DMS79 treated with DMSO at 0.1 percent for 48 hours (cell line): ENCODE measurements around the gene RNU4-1.
A peak's percentile ranks its signal among the peaks of the same experiment; 100 is the strongest.

Experiments used
- DNase-seq: peaks from one replicate; lab custom pipeline; 2025; lab: John Stamatoyannopoulos, UW

RNU4-1 gene

DNA sequence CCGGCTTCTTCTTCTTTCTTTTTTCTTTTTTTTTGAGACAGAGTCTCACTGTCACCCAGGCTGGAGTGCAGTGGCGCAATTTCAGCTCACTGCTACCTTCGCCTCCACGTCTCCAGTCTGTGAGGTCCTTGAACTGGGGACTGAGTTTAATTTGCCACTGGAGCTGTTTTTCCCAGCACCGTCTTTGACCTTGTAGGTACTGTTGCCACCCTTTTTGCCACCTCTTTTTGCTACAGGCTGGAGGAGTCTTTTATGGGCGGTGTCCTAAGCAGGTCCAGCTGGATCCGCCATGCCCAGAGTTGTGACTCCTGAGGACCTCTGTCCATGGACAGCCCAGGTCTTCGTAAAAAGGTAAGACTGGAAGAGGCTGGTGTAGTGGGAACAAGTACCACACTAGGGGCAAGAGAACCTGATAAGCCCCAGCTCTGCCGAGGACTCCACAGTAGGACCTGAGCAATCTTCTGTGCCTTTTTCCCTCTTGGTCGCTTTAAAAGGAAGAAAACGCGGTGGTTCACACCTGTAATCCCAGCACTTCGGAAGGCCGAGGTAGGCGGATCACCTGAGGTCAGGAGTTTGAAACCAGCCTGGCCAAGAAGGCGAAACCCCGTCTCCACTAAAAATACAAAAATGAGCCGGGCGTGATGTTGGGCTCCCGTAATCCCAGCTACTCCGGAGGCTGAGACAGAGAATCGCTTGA is 2.3 kb downstream of the RNU4-1 start:
- DNase-seq = no peak

DNA sequence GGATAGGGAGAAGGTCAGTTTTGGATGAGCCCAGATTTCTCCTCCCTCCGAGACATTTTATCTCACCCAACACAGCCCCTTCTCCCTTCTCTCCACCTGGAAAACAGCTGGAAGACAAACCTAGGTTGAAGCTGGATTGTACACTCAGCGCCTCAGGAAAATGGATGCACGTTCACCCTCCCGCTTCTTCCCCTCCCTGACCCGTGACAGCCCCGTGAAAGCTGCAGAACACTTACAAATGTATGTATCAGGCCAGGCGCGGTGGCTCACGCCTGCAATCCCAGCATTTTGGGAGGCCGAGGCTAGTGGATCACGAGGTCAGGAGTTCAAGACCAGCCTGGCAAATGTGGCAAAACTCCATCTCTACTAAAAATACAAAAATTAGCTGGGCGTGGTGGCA is 5.5 kb downstream of the RNU4-1 start:
- DNase-seq = no peak

DNA sequence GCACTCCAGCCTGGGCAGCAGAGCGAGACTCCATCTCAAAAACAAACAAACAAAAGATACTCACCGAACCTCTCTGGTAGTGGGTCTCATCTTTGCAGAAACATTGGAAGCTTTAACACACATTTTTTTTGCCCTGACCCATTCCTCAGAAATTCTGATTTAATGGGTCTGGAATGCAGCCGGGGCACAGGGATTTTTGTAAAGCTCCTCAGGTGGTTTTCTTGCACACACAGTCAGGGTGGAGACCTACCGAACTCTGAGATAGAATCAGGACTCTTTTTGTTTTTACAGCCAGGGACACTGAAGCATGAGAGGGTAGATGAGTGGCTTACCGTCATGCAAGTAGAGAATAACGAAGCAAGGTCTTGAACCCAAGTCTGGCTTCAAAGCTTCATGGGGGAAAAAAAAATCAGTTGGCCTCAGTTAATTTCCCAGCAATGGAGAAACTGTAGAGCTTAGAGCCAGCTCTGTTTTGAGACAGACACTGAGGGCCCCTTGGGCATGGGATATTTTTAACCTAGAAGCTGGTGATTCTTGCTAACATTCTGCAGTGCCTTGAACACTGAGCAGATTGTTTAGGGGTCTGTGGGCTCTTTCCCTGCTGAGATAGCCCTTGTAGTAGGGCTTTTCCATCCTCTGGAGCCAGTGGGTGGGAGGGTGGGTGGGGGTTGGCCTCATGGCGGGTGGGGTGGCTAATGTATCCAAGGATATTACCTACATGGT is 6.1 kb downstream of the RNU4-1 start:
- DNase-seq = no peak

DNA sequence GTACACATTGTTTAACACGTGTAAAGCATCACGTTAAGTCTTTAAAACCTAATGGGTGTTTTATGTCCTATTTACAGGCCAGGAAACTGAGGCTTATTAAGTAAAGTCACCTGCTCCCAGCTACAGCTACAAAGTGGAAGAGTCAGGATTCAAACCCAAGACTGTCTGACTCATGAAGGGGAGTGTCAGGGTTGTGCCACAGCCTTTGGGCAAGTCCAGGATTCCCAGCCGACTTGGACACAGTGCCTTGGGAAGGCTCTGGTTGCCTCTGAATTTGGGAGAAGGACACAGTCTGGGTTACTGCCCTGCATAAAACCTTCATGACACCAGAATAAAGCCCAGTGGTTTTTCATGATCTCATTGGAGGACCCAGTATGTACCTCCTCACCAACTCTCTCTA is 8.7 kb downstream of the RNU4-1 start:
- no peak for DNase-seq

DNA sequence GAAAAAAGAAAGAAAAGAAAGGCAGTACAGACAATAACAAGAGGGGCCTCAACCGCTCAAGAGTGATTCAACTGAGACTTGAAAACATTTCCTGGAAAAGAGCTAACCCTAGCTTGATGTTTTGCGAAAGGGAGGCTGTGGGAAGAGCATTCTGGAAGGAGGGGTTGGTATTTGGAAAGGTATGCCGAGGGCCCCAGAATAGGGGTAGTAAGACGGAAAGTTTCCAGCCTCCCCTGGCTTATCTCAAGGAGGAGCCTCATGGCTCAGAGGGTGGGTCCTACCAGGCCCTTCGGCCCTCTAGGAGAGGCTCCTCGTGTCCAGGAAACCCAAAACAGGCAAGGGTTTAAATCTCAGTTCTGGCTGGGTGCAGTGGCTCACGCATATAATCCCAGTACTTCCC is 9.7 kb downstream of the RNU4-1 start:
- no peak for DNase-seq

DNA sequence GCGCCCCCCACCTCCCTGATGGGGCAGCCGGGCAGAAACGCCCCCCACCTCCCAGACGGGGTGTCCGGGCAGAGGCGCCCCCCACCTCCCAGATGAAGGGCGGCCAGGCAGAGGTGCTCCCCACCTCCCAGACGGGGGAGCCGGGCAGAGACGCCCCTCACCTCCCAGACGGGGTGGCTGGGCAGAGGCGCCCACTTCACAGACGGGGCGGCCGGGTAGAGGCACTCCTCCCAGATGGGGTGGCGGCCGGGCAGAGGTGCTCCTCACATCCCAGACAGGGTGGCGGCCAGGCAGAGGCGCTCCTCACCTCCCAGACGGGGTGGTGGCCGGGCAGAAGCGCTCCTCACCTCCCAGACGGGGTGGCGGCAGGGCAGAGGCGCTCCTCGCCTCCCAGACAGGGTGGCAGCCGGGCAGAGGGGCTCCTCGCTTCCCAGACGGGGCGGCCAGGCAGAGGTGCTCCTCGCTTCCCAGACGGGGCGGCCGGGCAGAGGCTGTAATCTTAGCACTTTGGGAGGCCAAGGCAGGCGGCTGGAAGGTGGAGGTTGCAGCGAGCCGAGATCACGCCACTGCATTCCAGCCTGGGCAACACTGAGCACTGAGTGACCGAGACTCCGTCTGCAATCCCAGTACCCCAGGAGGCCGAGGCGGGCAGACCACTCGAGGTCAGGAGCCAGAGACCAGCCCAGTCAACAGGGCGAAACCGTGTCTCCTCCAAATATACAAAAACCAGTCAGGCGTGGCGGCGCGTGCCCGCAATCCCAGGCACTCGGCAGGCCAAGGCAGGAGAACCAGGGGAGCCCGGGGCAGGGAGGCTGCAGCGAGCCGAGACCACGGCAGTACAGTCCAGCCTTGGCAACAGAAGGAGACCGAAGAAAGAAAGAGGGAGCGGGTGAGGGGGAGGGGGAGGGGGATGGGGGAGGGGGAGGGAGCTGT is 14.6 kb downstream of the RNU4-1 start:
- no peak for DNase-seq

DNA sequence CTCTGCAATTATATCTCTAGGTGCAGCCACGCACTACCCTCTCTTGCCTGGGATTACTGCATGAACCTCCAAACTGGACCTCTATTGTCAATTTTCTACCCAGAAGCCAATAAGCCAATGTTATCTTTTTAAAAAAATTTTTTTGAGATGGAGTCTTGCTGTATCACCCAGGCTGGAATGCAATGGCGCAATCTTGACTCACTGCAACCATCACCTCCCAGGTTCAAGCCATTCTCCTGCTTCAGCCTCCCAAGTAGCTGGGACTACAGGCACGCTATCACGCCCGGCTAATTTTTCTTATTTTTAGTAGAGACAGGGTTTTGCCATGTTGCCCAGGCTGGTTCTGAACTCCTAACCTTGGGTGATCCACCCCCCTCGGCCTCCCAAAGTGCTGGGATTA is 16.3 kb downstream of the RNU4-1 start:
- DNase-seq = no peak

DNA sequence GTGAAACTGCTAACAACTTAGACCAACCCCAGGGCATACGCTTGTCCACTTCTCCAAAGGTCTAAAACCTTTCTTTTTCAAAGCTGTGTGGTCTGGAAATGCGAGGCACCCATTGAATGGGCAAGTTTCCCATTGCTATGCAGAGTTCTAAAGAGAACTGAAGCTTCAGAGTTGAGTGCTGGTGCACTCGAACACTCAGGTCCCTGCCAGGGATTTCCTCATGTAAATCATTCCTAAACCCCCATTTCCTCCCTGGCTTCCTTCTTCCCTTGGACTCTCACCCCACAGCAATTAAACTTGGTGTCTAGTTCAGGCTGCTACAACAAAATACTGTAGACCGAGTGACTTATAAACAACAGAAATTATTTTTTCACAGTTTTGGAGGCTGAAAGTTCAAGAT is 25.3 kb downstream of the RNU4-1 start:
- no peak for DNase-seq

DNA sequence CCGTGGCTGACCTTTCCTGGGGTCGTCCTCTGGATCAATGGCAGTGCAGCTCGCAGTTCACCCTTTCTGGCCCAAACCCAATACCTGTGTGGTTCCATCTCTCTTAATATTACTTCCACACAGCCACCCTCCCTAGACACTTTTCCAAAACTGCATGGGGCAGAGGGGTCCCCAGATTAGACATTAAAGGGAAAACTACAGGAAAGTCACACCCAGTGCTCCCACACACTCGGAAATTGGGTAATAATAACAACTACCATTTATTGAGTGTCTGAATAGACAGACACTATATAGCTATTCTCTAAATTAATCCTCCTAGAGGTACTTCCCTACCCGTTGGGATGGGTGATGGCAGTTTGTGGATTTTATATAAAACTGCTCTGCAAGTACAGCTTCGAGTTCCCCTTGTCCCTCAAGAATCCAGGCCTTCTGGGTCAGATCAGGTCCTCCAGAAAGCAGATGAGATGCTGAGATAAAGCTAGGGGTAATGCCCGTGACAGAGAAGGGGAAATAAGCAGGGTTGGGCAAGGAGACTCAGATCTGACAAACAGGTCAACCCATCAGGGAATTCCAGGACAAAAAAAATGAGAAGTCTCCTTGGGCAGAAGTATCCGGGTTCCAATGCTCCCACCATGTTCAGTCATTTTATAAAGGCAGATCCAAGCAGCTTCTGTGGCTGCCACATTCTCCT is 26.7 kb downstream of the RNU4-1 start:
- DNase-seq = no peak

DNA sequence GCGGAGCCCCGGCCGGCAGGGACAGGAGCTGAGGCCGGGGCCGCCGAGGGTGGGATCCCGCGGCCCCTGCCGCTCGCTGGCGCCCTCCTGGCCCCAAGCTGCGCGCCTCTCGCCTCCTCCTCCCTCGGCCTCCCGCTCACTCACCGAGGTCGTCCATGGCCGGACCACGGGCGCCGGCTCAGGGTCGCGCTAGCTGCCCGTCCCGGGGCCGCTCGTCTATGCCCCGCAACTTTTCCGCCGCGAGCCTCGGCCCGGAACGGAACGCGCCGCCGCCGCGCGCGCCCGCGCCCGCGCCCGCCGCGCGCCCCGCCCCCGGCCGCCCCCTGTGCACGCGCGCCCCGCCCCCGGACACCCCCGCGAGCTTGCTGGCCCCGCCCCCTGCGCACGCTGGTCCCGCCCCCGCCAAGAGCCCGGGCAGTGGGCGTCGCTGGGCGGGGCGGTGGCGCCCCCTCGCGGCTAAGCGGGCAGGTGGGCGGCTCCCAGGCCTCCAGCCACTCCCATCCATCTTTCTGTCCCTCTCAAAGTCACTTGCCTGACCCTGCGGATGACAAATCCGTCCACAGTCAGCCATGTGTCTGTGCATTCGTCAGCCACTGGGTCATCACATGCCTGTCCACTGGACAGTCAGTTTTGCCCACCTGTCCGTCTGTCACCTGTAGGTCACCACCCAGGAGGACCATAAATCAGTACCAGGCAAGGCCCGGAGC is 27.4 kb downstream of the RNU4-1 start, which contains the start of gene PXN:
Gene PXN, minus strand, starts transcription at position 258 of the 707 bp plus-strand sequence. Its CDS starts 101 bp downstream, at position 157.
- peak; percentile 49 for DNase-seq

DNA sequence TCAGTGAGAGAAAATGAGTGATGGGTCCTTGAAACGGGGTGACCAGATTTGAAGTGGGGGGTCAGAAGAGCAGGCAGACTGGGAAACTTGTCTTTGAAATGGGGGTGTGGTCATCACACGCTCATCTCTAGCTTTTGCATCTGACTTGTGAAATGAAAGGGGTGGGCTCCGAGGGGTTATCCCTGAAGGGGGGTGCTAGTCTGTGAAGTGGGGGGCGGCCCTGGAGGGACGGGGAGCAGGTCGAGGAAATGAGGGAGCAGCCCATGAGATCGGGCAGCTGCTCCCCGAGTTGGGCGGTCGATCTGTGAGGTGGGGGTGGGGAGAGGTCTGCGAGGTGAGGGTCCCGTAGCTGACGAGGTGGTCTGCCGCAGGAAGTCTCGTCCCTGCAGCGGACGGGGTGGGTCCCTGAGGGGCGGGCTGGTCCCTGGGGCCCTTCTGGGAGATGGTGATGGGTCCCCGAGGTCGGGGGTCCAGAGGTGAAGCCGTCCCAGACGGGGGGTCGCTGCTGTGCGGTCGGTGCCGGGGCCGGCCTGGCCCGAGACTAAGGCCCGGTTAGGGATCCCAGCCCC is 28.0 kb downstream of the RNU4-1 start:
- no peak for DNase-seq

DNA sequence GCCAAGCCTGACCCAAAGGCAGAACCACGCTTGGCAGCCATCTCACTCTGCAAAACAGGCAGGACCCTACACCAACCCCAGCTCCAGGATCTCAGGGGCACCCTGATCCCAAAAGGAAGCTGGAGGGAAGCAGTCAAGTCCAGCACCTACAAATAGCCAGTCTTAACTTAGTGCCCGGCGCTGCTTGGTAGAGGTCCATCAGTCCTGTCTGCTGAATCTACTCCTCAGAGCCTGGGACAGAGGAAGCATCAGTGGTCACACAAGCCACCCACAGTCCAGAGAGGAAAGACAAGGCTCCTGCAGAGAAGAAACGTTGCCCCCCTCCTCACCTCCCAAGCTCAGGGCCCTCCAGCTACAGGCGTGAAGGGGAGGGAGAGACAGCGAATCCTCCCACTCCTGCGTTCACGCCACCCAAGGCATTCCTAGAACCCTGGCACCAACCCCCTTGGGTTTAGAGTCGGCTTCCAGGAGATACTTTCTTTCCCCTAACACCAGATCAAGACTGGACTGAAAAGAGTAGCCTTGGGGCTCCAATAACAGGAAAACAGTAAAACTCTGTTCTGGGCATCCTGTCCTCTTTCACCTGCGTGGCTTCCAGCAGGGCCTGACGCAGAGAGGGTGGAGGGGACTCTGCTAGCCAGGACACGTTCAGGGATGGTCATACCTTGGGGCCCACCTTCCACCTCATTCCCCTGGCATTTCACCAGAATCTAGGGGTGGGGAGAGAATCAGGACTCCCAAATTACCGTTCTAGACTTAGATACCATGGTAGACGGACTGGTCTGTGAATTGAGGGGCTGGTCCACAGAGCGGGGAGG is 28.7 kb downstream of the RNU4-1 start:
- no peak for DNase-seq

DNA sequence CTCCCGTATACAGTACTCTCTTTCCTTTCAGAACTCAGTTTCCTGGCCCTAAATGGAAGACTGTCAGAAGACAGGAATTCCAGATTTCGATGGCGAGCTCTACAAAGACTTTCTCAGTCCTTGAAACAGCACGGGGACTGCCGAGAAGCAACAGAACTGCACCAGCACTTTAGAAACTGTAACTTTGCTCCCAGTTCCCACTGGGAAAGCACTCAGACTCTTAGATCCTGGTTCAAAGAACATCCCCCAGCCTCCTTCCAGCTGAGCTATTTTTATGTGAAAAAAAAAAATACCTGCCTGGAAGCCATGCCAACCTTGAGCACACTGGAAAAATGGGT is 29.3 kb downstream of the RNU4-1 start:
- DNase-seq = no peak

DNA sequence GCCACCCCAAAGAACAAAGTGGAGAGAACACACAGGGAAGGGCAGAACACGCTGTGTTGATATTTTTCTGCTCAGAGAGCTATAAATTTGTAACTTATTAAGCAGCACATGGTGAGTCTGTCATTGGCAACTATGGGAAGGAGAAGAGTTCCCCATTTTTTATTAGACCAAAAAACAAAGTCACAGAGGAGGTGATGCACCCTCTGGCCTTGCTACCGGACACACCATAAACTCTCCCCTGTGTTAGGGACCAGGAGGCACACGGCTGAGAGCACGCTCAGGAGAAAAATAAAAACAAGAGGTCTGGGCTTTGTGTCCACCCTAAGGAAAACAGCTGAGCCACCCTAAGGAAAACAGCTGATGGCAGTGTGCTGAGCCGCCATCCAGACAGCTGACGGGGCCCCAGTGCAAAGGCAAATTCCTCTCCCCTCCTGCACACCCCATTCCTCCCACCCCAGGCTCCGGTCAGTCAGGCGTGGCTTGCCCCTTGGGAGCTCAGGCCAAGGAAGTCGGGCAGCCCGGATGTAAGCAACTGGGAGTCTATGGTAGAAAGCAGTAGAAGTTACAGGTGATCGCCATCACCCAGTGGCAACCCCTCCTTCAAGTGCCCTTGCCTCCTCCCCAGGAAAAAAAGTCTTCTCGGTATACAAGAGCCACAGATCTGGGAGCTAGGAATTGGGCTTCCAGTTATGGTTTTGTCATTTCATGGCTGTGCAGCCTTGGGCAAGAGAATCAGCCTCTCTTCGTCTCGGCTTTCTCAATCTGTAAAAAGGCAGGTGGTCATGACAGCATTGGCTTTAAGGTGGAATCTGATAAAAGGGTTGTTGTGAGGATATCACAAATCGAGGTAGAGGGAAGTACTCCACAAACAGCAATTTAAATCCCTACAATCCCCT is 29.9 kb downstream of the RNU4-1 start:
- DNase-seq = no peak

DNA sequence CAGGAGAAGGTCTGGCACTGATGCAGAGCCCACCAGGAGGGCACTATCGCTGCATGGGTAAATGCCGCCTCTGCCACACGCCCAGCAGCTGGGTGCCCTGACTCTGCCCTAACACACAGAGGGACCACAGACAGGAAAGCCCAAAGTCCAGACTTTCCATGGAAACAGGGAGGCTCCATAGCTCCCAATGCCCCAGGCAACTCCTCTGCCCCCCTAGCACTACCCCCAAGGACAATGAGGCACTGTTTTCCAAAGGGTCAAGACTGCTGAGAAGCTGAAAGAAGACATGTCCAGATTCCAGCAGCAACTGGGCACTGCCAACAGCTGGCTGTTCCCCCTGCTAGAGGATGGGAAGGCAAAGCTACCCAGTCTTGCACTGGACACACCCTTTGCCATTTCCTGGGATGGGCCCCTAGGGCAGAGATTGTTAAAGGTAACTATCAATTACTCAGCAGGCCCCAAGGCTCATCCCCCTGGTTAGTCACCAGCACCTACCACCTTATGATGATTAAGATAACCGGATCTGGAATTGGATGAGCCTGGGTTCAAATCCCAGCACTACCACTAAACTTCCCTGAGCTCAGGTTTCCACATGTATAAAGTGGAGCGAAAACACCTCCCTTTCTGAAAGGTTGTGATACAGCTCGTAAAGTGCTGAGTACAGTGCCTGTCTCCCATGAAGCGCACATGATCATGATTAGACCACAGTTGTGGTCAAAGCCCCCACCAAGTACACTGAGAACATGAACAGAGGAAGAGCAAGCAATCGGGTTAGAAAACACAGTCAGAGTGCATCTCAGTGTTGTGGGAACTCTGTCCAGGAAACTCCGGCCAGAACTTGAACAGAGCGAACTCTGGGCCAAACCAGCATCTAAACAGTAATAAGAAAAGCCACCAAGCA is 30.8 kb downstream of the RNU4-1 start:
- no peak for DNase-seq

DNA sequence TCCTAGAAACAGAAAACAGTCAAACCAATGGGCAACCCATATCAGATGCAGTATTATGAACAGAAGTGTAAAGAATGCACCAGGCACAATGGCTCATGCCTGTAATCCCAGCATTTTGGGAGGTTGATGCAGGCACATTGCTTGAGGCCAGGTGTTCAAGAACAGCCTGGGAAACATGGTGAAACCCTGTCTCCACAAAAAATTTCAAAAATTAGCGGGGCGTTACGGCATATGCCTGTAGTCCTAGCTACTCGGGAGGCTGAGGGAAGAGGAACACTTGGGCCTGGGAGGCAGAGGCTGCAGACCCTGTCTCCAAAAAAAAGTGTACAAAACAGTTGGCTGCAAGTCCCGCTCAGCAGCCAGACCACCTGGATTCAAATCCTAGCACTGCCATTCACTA is 32.4 kb downstream of the RNU4-1 start:
- no peak for DNase-seq

DNA sequence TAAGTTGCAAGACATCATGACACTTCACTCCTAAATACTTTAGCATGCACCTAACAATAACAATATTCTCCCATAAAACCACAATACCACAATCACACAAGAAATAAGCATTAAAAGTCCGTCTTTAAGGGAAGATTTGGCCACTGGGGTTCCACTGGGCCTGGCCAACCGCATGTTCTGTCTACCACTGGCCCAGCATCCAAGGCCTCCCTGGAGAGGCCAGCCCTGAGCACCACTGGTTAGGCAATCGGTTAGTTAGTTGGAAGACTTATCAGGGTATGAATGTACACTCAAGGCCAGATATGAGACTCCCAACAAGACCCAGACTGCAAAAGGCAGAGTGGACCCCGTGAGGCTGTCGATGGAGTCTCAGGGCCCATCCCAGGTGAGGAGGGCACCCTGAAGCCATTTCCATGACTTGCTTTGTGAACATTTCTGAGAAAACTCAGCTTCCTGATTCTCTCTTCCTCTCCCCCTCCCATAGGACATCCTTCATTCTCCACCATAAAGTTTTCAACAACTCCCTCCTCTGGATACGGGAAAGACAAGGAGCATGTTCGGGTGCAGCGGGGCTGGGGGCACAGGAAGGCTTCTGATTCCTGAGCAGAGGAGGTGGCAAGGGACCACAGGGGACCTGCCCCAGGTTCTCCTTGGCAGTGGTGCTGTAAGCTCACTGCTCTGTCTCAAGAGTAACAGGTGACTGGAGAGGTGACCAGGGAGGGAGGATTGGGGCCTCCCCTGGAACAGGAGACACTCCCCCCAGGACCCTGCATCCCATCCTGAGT is 33.4 kb downstream of the RNU4-1 start:
- DNase-seq = no peak
